MM.1S (cell line): ENCODE data around the gene TGM5.

Experiments
- DNase-seq: peaks from one replicate; pipeline ENCODE4 v3.0.0-alpha.2; 2015
- H2AFZ ChIP-seq: fragments of 300-600 bp; sonication (generic); 2 replicates; pipeline ENCODE4 v1.6.0; 2016; ENCODE audit warnings: antibody characterized with exemption, low read length
- H3F3A ChIP-seq: fragments of 300-600 bp; sonication (generic); 2 replicates; pipeline ENCODE4 v1.6.1; 2016; ENCODE audit warnings: mild to moderate bottlenecking, antibody characterized with exemption, low read length, moderate library complexity, mixed read lengths; ENCODE audit not compliant: insufficient read depth
- H3K27ac ChIP-seq: fragments of 300-600 bp; sonication (generic); 2 replicates; pipeline ENCODE4 v1.5.1; 2016; ENCODE audit warnings: mild to moderate bottlenecking, low read length
- H3K27me3 ChIP-seq: fragments of 300-600 bp; sonication (generic); replicated peaks from 2 replicates; pipeline ENCODE4 v1.6.0; 2016; ENCODE audit warnings: low read length; ENCODE audit not compliant: insufficient read depth
- H3K36me3 ChIP-seq: fragments of 300-600 bp; sonication (generic); replicated peaks from 2 replicates; pipeline ENCODE4 v1.6.1; 2016; ENCODE audit warnings: mild to moderate bottlenecking, low read length, mixed read lengths; ENCODE audit not compliant: insufficient read depth
- H3K4me1 ChIP-seq: fragments of 300-600 bp; sonication (generic); 2 replicates; pipeline ENCODE4 v1.6.1; 2016; ENCODE audit warnings: low read length, mixed read lengths
- H3K4me2 ChIP-seq: fragments of 300-600 bp; sonication (generic); 2 replicates; pipeline ENCODE4 v1.6.0; 2016; ENCODE audit warnings: low read depth, low read length
- H3K4me3 ChIP-seq: fragments of 300-600 bp; sonication (generic); 2 replicates; pipeline ENCODE4 v1.5.1; 2016; ENCODE audit warnings: low read length, mixed read lengths
- H3K79me2 ChIP-seq: fragments of 300-600 bp; sonication (generic); 2 replicates; pipeline ENCODE4 v1.6.1; 2016; ENCODE audit warnings: mixed run types, low read length, mixed read lengths
- H3K9ac ChIP-seq: fragments of 300-600 bp; sonication (generic); 2 replicates; pipeline ENCODE4 v1.6.1; 2016; ENCODE audit warnings: low read length, mixed read lengths
- H3K9me2 ChIP-seq: fragments of 300-600 bp; sonication (generic); replicated peaks from 2 replicates; pipeline ENCODE4 v1.6.1; 2016; ENCODE audit warnings: mild to moderate bottlenecking, low read length, mixed read lengths; ENCODE audit not compliant: insufficient read depth
- H3K9me3 ChIP-seq: fragments of 300-600 bp; sonication (generic); replicated peaks from 2 replicates; pipeline ENCODE4 v1.6.1; 2016; ENCODE audit warnings: mild to moderate bottlenecking, low read length, mixed read lengths; ENCODE audit not compliant: insufficient read depth
- H4K20me1 ChIP-seq: fragments of 300-600 bp; sonication (generic); 2 replicates; pipeline ENCODE4 v1.6.1; 2016; ENCODE audit warnings: mild to moderate bottlenecking, low read length, moderate library complexity, mixed read lengths; ENCODE audit not compliant: insufficient read depth
- CTCF ChIP-seq: fragments of 300-600 bp; sonication (generic); IDR thresholded peaks from 2 replicates; pipeline ENCODE4 v1.5.1; 2016; ENCODE audit warnings: antibody characterized with exemption, low read length, mixed read lengths
- EZH2 ChIP-seq: fragments of 300-600 bp; sonication (generic); optimal IDR thresholded peaks from 2 replicates; pipeline ENCODE3; 2017; ENCODE audit warnings: low read depth, mild to moderate bottlenecking, antibody characterized with exemption, low read length, mixed read lengths
- EZH2phosphoT487 ChIP-seq: fragments of 300-600 bp; sonication (generic); IDR thresholded peaks from 2 replicates; pipeline ENCODE4 v1.6.1; 2018; ENCODE audit warnings: antibody characterized with exemption, low read length

The TGM5 gene

GRCh38 chr15:43232289-43232874 lies 34.3 kb downstream of the TGM5 start:
- H3K4me1 ChIP-seq = no peaks in the 10 kb centered on the region
- no peaks in the 10 kb centered on the region for H3K79me2 ChIP-seq
- no peaks in the 10 kb centered on the region for H3K9me3 ChIP-seq
- no peaks in the 10 kb centered on the region for H3K27me3 ChIP-seq
- H3K4me3 ChIP-seq = no peak overlapping the region
- no peak overlapping the region for H3K9ac ChIP-seq
- no peaks in the 10 kb centered on the region for H3K36me3 ChIP-seq
- no peak overlapping the region for H3K4me2 ChIP-seq
- DNase-seq = no peak
- no peak overlapping the region for H3K27ac ChIP-seq
- H3F3A ChIP-seq = no peaks in the 10 kb centered on the region
- H2AFZ ChIP-seq = no peak overlapping the region
- H4K20me1 ChIP-seq = no peaks in the 10 kb centered on the region
- H3K9me2 ChIP-seq = no peaks in the 10 kb centered on the region
- no peak for TF ChIP-seq EZH2phosphoT487
- no peak for TF ChIP-seq EZH2
- no peak for TF ChIP-seq CTCF

GRCh38 chr15:43230640-43231115 lies 36.0 kb downstream of the TGM5 start:
- Histone ChIP-seq H3K9ac (no peak overlapping the region), H3K9me3 (no peaks in the 10 kb centered on the region), H3K79me2 (no peaks in the 10 kb centered on the region), H4K20me1 (no peaks in the 10 kb centered on the region), H3K36me3 (no peaks in the 10 kb centered on the region), H3K27ac (no peak overlapping the region), H2AFZ (no peak overlapping the region), H3K4me1 (no peaks in the 10 kb centered on the region), H3K27me3 (no peaks in the 10 kb centered on the region), H3K4me2 (no peak overlapping the region), H3F3A (no peaks in the 10 kb centered on the region), H3K9me2 (no peaks in the 10 kb centered on the region), H3K4me3 (no peak overlapping the region)
- DNase-seq = no peak
- TF ChIP-seq EZH2phosphoT487 (no peak), CTCF (no peak), EZH2 (no peak)

DNA sequence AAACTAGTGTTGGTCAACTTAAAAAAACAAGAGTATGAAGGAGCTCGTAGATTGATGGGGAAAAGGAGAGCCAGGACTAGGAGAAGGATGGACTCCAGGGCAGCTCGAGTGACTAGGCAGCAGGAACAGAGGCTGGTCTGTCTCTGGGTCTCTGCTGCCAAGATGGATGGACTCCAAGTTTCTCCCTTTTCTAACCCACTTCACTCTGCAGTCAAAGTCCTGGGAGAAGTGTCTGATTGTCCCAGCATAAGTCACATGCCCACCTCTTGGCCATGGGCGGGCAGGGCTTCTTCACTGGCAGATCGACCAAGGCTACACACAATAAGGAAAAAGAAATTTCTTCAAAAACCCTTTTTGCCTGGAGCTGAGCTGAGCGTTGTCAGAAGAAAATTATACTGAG lies 36.8 kb downstream of the TGM5 start:
- Histone ChIP-seq H3K36me3 (no peaks in the 10 kb centered on the region), H3K27me3 (no peaks in the 10 kb centered on the region), H3K9ac (no peak overlapping the region), H2AFZ (no peak overlapping the region), H3K9me2 (no peaks in the 10 kb centered on the region), H3K27ac (no peak overlapping the region), H3F3A (no peaks in the 10 kb centered on the region), H3K9me3 (no peaks in the 10 kb centered on the region), H3K4me3 (no peak overlapping the region), H3K4me2 (no peak overlapping the region), H4K20me1 (no peaks in the 10 kb centered on the region), H3K79me2 (no peaks in the 10 kb centered on the region), H3K4me1 (no peaks in the 10 kb centered on the region)
- TF ChIP-seq EZH2 = no peak
- no peak for TF ChIP-seq CTCF
- TF ChIP-seq EZH2phosphoT487 = no peak
- no peak for DNase-seq
